Osteocyte (in vitro differentiated cells): ENCODE data around the gene SECTM1. TPM values are rescaled to one million over a fixed set of nuclear protein-coding genes. Genes with fewer than 3 reads are reported as not detected.

ENCODE experiments used
- DNase-seq: peaks from one replicate; pipeline ENCODE4 v3.0.0; 2021; ENCODE audit warnings: mixed read lengths; ENCODE audit not compliant: unreplicated experiment; ENCODE audit errors: extremely low spot score
- H3K27ac Mint-ChIP-seq: one replicate; pipeline ENCODE4 v1.8.0; 2021; ENCODE audit warnings: mild to moderate bottlenecking, mixed read lengths; ENCODE audit not compliant: unreplicated experiment
- H3K27me3 Mint-ChIP-seq: one replicate; pipeline ENCODE4 v1.8.0; 2021; ENCODE audit warnings: mixed read lengths; ENCODE audit not compliant: unreplicated experiment
- H3K36me3 Mint-ChIP-seq: one replicate; pipeline ENCODE4 v1.8.0; 2021; ENCODE audit warnings: mixed read lengths; ENCODE audit not compliant: unreplicated experiment
- H3K4me1 Mint-ChIP-seq: one replicate; pipeline ENCODE4 v1.8.0; 2021; ENCODE audit warnings: mixed read lengths; ENCODE audit not compliant: unreplicated experiment
- H3K4me3 Mint-ChIP-seq: one replicate; pipeline ENCODE4 v1.8.0; 2021; ENCODE audit warnings: mild to moderate bottlenecking, moderate library complexity, mixed read lengths; ENCODE audit not compliant: unreplicated experiment
- H3K9me3 Mint-ChIP-seq: one replicate; pipeline ENCODE4 v1.8.0; 2021; ENCODE audit warnings: mixed read lengths; ENCODE audit not compliant: unreplicated experiment
- total RNA-seq: library from RNA; stranded (reverse); gene quantifications from 2 replicates; pipeline ENCODE4 v1.2.1, GENCODE V29; 2021
- TF ChIP-seq, protein P1 (sequence below): fragments of 200-600 bp; sonication (generic); IDR thresholded peaks from 2 replicates; pipeline ENCODE4 v1.5.0; 2021; ENCODE audit warnings: antibody characterized with exemption, mild to moderate bottlenecking, moderate library complexity

Gene SECTM1
- total RNA-seq, 1 donor from 2014 or later = 24.1 TPM

DNA sequence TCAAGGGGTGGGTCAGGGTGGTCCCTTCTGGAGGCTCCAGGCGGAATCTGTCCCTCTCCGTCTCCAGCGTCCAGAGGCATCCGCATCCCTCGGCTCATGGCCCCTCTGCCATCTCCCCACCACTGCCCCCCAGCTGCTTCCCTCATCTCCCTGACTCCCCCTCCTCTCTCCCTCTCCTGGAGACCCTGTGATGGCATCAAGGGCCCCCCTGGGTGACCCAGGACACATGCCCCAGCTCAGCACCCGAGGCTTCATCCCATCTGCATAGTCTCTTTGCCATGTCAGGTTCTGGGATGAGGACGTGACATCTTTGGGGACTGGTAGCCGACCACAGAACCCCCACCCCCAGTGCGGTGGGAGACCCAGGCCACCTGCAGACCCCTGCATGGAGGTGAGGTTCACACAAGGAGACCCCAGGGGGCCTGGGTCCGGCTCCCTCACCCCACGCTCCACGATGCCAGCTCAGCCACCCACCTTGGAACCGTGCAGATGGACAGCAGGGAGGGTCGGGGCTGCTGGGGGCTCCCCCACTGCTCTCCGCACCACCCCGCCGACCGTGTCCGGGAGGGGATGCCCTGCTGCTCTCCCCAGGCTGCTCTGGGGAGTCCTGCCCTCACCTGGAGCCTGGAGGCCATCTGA lies 3.8 kb downstream of the SECTM1 start:
- Mint-ChIP-seq H3K4me1 (peaks cover 41% of the 10 kb centered on the region), H3K27me3 (peaks cover 3% of the 10 kb centered on the region), H3K36me3 (no peaks in the 10 kb centered on the region), H3K27ac (no peak overlapping the region), H3K4me3 (no peak overlapping the region), H3K9me3 (no peaks in the 10 kb centered on the region)
- TF ChIP-seq, protein P1, sequence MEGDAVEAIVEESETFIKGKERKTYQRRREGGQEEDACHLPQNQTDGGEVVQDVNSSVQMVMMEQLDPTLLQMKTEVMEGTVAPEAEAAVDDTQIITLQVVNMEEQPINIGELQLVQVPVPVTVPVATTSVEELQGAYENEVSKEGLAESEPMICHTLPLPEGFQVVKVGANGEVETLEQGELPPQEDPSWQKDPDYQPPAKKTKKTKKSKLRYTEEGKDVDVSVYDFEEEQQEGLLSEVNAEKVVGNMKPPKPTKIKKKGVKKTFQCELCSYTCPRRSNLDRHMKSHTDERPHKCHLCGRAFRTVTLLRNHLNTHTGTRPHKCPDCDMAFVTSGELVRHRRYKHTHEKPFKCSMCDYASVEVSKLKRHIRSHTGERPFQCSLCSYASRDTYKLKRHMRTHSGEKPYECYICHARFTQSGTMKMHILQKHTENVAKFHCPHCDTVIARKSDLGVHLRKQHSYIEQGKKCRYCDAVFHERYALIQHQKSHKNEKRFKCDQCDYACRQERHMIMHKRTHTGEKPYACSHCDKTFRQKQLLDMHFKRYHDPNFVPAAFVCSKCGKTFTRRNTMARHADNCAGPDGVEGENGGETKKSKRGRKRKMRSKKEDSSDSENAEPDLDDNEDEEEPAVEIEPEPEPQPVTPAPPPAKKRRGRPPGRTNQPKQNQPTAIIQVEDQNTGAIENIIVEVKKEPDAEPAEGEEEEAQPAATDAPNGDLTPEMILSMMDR = no peak
- no peak for DNase-seq

DNA sequence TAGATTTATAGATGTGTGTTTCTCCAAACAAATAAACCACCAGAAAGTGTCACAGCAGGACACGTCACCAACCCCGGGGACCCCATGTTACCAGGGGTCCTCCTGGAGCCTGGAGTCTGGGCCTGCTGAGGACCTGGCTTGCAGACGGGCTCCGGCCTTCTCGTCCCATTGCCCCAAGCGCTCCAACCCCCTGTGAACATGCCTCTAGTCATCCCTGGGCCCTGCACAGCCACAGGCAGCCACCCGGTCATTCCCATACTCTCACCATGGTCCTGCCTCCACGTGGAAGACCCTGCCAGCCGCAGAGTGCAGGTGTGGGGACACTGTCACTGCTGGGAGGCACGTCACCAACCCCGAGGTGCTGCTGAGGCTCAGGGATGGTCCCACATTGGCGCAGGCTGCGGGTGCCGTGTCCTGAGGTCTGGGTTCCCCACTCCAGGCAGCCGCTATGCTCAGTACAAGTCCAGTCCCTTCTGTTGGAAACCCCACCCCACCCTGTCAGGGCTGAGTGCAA lies 4.5 kb downstream of the SECTM1 start:
- TF ChIP-seq, protein P1 = no peak
- DNase-seq = no peak
- Mint-ChIP-seq H3K27me3 (peaks cover 3% of the 10 kb centered on the region), H3K27ac (no peak overlapping the region), H3K4me1 (peaks cover 35% of the 10 kb centered on the region), H3K4me3 (no peak overlapping the region), H3K9me3 (no peaks in the 10 kb centered on the region), H3K36me3 (no peaks in the 10 kb centered on the region)

DNA sequence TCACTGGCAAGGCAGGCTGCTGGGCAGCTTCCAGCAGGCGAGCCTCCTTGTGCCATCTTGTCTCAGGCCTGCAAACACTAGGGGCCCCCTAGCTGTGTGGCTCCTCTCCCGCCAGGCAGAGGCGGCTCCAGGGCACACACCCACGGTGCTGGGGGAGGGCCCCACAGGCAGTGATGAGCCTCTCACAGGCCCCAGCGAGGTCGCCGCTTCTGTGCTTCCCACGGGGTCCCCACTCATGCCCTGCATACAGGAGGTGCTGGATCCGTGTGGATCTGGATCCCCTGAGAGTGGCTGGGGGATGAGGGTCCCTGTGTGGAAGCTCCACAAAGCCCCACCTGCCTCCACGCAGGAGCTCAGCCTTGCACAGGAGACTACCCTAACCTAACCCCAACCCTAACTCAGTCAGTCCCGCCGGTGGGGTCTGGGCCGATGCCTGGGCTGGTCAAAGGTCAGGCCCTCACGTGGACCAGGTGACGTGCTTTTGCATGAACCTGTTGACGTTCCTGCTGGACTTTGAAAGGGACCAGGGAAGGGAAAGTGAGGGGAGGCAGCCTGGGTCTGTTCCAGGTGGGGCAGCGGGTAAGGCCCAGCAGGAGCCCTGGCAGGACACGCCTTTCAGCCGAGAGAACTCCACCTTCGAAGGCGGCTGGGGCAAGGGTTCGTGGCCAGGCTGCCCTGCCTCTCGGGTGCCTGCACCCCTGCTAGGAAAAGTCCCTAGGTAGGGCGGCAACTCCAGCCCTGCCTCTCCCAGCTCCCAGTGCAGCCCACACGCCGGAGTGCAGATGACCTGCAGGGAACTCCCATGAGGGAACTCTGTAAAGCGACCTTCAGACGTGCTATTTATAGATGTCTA lies 5.2 kb downstream of the SECTM1 start:
- DNase-seq = no peak
- H3K4me3 Mint-ChIP-seq = no peak overlapping the region

DNA sequence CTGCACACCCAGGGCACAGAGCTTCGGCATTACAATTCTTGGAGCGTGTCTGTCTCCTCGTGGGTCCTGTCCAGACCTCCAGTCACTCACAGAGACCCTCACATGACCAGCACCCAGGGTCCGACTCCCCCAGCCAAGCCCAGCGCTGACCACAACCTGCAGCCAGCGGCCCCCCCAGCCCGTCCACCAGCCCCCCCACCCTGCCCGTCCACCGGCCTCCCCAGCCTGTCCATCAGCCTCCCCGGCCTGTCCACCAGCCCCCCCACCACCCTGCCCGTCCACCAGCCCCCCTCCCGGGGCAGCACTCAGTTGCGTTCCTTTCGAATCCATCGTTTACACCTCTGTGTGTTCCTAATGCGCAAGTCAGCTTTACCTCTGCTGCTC lies 5.8 kb downstream of the SECTM1 start:
- no peak overlapping the region for H3K27ac Mint-ChIP-seq
- H3K27me3 Mint-ChIP-seq = peaks cover 3% of the 10 kb centered on the region
- peaks cover 30% of the 10 kb centered on the region for H3K4me1 Mint-ChIP-seq
- TF ChIP-seq, protein P1 = no peak
- H3K36me3 Mint-ChIP-seq = no peaks in the 10 kb centered on the region
- no peak for DNase-seq
- no peak overlapping the region for H3K4me3 Mint-ChIP-seq
- H3K9me3 Mint-ChIP-seq = no peaks in the 10 kb centered on the region

More for the DNA sequence above, 5.2 kb downstream of the SECTM1 start:
- no peak overlapping the region for H3K27ac Mint-ChIP-seq
- H3K4me1 Mint-ChIP-seq = peaks cover 33% of the 10 kb centered on the region
- no peaks in the 10 kb centered on the region for H3K36me3 Mint-ChIP-seq
- TF ChIP-seq, protein P1 = no peak
- peaks cover 3% of the 10 kb centered on the region for H3K27me3 Mint-ChIP-seq
- H3K9me3 Mint-ChIP-seq = no peaks in the 10 kb centered on the region

DNA sequence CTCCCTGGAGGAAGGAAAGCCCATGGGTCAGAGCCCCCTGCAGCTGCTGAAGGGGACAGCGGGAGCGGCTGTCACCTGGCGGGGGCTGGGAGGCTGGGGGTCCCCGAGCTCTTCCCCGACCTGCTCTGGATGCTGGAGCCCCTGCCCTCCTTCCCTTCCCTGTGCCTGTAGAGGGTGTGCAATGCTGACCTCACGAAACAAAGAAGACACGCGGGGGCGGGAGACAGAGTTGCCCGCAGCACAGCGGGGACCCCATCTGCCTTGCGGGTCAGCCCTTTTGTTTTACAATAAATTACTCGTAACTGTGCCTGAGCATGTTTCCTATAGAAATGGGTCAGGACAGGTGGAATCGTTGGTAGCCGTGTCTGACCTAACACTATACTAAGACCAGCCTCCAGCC lies 6.3 kb downstream of the SECTM1 start:
- DNase-seq = no peak
- Mint-ChIP-seq H3K27me3 (peaks cover 3% of the 10 kb centered on the region), H3K27ac (no peak overlapping the region), H3K4me1 (peaks cover 28% of the 10 kb centered on the region), H3K36me3 (no peaks in the 10 kb centered on the region), H3K4me3 (no peak overlapping the region), H3K9me3 (no peaks in the 10 kb centered on the region)
- TF ChIP-seq, protein P1 = no peak
